Astrocyte of the spinal cord (primary cell): ENCODE data around the gene LIME1.

ENCODE experiments used
- DNase-seq: peaks from one replicate; pipeline ENCODE4 v3.0.0; 2011; ENCODE audit warnings: low read depth, low spot score
- H3K4me3 ChIP-seq: 2 replicates; pipeline ENCODE4 v1.5.1; 2011; ENCODE audit warnings: low read depth, mild to moderate bottlenecking, low read length, moderate library complexity
- CTCF ChIP-seq: IDR thresholded peaks from 2 replicates; pipeline ENCODE4 v1.5.1; 2012; ENCODE audit warnings: low read depth, mild to moderate bottlenecking, low read length, inconsistent platforms
- in situ Hi-C: cut with HindIII; loops from 2 replicates; pipeline ENCODE4 v1.10.0; 2017; ENCODE audit warnings: low sequenced_read_pairs

LIME1 gene

DNA sequence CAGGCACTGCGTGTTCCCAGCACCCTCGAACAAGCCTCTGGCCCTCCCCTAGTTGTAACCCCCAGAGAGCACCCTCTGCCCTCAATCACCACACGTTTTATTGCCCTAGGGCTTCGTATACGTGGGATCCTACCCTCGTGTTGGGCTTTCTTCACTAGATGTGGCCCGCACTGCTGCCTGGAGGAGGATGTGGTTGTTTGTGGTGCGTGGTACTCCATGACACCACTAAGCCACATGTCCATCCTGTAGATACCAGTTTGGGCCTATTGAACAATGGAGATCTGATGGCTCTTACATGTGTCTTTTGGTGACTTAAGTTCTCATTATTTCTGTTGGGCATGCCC, 20.2 kb downstream of the LIME1 start:
- in situ Hi-C loops, result no loop called here
- H3K4me3 ChIP-seq, result no peak overlapping the region
- no peak for TF ChIP-seq CTCF
- DNase-seq, result no peak

DNA sequence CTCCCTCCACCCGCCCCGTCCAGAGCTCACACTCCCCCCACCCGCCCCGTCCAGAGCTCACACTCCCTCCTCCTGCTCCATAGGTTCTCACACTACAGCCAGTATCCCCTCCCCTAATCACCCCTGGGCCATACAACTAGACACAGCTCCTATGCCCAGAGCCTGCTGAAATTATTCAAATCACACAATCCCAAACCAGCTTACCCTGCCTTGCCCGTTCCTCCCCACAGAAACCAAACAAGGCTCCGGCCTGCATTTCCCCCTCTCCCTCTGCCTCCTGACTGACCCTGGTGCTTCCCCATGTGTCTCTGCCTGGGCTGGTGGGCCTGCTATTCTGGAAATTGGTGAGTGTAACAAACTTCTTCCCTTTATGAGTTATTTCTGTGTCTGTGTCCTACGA, 21.7 kb downstream of the LIME1 start:
- no peak for DNase-seq
- in situ Hi-C loops, result no loop called here
- no peak overlapping the region for H3K4me3 ChIP-seq
- no peak for TF ChIP-seq CTCF

- H3K4me3 ChIP-seq, result no peak overlapping the region
- no peak for DNase-seq
- in situ Hi-C loops, result no loop called here
- TF ChIP-seq CTCF, result no peak
Measured at GRCh38 chr20:63759377-63759901, 23.0 kb downstream of the LIME1 start.

DNA sequence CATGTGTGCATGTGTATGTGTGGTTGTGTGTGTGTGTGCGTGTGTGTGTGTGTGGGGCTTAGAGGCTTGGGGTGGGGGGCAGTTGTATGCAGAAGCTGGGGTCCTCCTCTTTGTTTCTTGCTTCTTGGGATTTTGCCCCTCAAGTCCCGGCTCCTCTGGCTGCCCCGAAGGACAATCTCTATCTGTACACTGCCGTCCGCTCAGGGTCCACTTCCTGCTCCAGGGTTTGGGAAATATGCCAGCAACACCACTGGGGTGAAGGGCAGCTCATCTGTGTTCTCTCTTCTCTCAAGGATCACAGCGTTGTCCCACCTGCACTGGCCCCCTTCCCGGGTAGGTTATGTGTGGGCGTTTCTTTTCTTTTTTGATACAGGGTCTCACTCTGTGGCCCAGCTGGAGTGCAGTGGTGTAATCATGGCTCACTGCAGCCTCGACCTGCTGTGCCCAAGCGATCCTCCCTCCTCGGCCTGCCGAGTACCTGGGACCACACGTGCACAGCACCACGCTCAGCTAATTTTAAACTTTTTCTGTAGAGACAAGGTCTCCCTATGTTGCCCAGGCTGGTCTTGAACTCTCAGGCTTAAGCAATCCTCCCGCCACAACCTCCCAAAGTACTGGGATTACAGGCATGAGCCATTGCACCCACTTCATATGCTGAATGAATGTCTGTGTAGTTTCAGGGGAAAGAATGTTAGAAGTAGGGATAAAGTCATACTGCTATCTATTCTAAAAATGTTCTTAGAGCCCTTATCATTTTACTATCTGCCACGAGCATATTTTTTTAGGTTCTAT, 28.8 kb downstream of the LIME1 start:
- no peak overlapping the region for H3K4me3 ChIP-seq
- no peak for TF ChIP-seq CTCF
- in situ Hi-C loops, result no loop called here
- no peak for DNase-seq

GRCh38 chr20:63765902-63766301, 29.4 kb downstream of the LIME1 start:
- no peak for DNase-seq
- no peak for TF ChIP-seq CTCF
- H3K4me3 ChIP-seq, result no peak overlapping the region
- in situ Hi-C loops, result no loop called here

- no peak for DNase-seq
- in situ Hi-C loops, result no loop called here
- TF ChIP-seq CTCF, result no peak
- H3K4me3 ChIP-seq, result no peak overlapping the region
Measured at GRCh38 chr20:63766695-63767426, 30.4 kb downstream of the LIME1 start.
